ENCODE results near the gene FBN1.

The FBN1 gene

DNA sequence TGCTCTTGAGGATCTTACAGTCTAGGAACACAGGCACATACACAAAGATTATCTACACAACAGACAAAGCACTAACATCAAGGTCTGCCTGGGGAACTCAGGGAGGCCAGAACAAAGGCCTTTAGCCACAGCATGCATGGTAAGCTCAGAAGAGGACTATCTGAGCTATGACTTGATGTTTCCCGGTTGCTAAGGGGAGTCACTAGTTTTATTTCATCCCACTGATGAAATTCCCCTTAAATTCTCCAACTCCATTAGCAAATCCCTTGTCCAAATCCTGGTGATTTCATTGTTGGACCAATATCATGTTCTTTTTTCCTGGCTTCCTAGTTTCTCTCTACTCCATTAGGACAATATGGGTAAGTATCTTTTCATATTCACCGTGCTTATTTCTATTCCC lies 23.3 kb downstream of the FBN1 start:
- Histone ChIP-seq H3K27ac (ENCODE audit: poor library complexity, severe bottlenecking) (no peak overlapping the region), H3K4me1 (ENCODE audit: insufficient read depth, poor library complexity, severe bottlenecking) (peaks cover 10% of the 10 kb centered on the region), H3K4me3 (ENCODE audit: severe bottlenecking) (no peak overlapping the region), H3K36me3 (ENCODE audit: low read depth) (no peaks in the 10 kb centered on the region), H3K27me3 (ENCODE audit: insufficient read depth, poor library complexity, severe bottlenecking) (no peaks in the 10 kb centered on the region), H3K9me3 (ENCODE audit: severe bottlenecking) (no peaks in the 10 kb centered on the region)
- ATAC-seq (ENCODE audit: low read depth) (no peak), DNase-seq (ENCODE audit: low spot score) (no peak)
- TF ChIP-seq, protein P1, sequence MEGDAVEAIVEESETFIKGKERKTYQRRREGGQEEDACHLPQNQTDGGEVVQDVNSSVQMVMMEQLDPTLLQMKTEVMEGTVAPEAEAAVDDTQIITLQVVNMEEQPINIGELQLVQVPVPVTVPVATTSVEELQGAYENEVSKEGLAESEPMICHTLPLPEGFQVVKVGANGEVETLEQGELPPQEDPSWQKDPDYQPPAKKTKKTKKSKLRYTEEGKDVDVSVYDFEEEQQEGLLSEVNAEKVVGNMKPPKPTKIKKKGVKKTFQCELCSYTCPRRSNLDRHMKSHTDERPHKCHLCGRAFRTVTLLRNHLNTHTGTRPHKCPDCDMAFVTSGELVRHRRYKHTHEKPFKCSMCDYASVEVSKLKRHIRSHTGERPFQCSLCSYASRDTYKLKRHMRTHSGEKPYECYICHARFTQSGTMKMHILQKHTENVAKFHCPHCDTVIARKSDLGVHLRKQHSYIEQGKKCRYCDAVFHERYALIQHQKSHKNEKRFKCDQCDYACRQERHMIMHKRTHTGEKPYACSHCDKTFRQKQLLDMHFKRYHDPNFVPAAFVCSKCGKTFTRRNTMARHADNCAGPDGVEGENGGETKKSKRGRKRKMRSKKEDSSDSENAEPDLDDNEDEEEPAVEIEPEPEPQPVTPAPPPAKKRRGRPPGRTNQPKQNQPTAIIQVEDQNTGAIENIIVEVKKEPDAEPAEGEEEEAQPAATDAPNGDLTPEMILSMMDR (IDR thresholded peaks at IDR 0.05; ENCODE audit: poor library complexity, severe bottlenecking) = no peak

DNA sequence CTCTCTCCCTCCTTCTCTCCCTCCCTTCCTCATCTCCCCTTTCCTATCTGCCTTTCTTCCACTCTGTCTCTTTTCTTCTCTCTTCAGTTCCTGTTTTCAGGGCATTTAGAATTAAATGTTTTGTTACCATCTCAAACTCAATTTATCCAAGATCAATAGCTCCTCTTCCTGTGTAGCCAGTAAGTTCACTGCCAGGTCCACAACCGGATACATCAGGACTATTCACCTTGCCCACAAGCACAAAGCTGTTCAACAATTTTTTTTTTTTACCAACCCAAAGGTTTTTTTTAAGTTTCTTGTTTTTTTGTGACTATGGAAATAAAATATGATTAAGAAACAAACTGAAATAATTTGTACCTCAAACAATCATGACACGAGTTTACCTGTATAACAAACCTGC lies 26.1 kb downstream of the FBN1 start:
- no peak for DNase-seq (ENCODE audit: low spot score)
- Histone ChIP-seq H3K27ac (ENCODE audit: poor library complexity, severe bottlenecking) (no peak overlapping the region), H3K4me1 (ENCODE audit: insufficient read depth, poor library complexity, severe bottlenecking) (no peaks in the 10 kb centered on the region), H3K36me3 (ENCODE audit: low read depth) (no peaks in the 10 kb centered on the region), H3K27me3 (ENCODE audit: insufficient read depth, poor library complexity, severe bottlenecking) (no peaks in the 10 kb centered on the region), H3K4me3 (ENCODE audit: severe bottlenecking) (no peak overlapping the region), H3K9me3 (ENCODE audit: severe bottlenecking) (no peaks in the 10 kb centered on the region)
- ATAC-seq (ENCODE audit: low read depth) = no peak
- TF ChIP-seq, protein P1 (IDR thresholded peaks at IDR 0.05; ENCODE audit: poor library complexity, severe bottlenecking) = no peak

DNA sequence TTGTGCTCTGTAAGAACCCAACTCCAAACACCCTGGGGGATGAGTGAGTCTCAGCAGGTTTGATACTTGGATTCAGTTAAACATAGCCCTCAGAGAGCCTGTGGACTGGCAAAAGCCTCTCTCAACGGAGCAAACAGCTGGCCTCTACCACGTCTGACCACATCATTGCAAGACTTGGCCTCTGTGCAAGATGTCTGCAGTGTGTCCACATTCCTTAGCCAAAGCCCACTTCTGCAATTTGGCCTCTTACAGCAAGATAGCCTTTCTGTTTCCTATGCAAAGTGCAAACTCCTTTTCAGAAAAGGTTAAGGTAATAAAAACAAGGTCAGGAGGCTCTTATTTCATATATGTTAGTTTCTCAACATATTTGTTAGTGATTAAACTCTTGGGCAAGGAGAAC lies 27.9 kb downstream of the FBN1 start:
- H3K4me1 ChIP-seq (ENCODE audit: insufficient read depth, poor library complexity, severe bottlenecking) = no peaks in the 10 kb centered on the region
- H3K27ac ChIP-seq (ENCODE audit: poor library complexity, severe bottlenecking) = no peak overlapping the region
- H3K27me3 ChIP-seq (ENCODE audit: insufficient read depth, poor library complexity, severe bottlenecking) = no peaks in the 10 kb centered on the region
- DNase-seq (ENCODE audit: low spot score) (no peak), ATAC-seq (ENCODE audit: low read depth) (peak; percentile 23; the same call in 1 of the 3 replicates)
- no peaks in the 10 kb centered on the region for H3K9me3 ChIP-seq (ENCODE audit: severe bottlenecking)
- TF ChIP-seq, protein P1 (IDR thresholded peaks at IDR 0.05; ENCODE audit: poor library complexity, severe bottlenecking) = no peak
- H3K4me3 ChIP-seq (ENCODE audit: severe bottlenecking) = no peak overlapping the region
- no peaks in the 10 kb centered on the region for H3K36me3 ChIP-seq (ENCODE audit: low read depth)

DNA sequence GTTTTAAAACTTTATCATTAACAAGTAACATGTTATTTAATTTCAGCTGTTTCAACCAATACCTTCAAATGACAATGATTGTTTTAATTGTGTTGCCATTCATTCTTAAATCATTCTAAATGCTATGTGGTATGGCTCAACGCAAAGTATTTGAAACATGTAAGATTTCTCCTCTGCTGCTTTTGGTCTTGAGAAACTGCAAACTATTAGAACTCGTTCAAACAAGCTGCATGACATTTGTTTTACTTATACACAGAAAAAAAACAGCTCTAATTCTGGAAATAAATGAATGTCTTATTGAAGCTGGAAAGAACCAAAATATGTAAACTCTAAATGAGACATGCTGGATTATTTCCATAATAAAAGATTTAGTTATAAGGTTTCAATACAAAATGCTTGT lies 29.3 kb downstream of the FBN1 start:
- DNase-seq (ENCODE audit: low spot score) = no peak
- no peaks in the 10 kb centered on the region for H3K4me1 ChIP-seq (ENCODE audit: insufficient read depth, poor library complexity, severe bottlenecking)

DNA sequence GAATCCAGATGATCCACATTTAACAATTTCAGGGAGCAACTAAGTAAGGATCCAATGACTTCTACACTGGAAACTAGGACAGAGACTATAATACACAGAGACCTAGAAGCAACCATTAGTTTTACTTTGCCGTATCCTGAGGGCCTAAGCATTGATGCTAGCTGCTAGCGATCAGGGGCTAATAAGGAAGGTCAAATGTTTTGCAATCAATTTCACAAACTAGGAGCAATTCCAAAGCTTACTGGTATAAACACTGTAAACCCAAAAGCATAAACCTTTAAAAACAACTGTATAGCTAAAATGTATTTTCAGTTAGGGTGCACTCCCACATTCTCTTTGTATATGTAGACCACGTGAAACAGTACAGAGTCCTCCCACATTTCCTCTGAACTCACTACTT lies 31.5 kb downstream of the FBN1 start:
- H3K27ac ChIP-seq (ENCODE audit: poor library complexity, severe bottlenecking) = no peak overlapping the region
- TF ChIP-seq, protein P1 (IDR thresholded peaks at IDR 0.05; ENCODE audit: poor library complexity, severe bottlenecking) = no peak
- H3K4me1 ChIP-seq (ENCODE audit: insufficient read depth, poor library complexity, severe bottlenecking) = no peaks in the 10 kb centered on the region
- ATAC-seq (ENCODE audit: low read depth) = no peak
- H3K27me3 ChIP-seq (ENCODE audit: insufficient read depth, poor library complexity, severe bottlenecking) = no peaks in the 10 kb centered on the region
- no peak overlapping the region for H3K4me3 ChIP-seq (ENCODE audit: severe bottlenecking)
- H3K36me3 ChIP-seq (ENCODE audit: low read depth) = no peaks in the 10 kb centered on the region
- no peak for DNase-seq (ENCODE audit: low spot score)
- H3K9me3 ChIP-seq (ENCODE audit: severe bottlenecking) = no peaks in the 10 kb centered on the region

More for the DNA sequence above, 29.3 kb downstream of the FBN1 start:
- TF ChIP-seq, protein P1 (IDR thresholded peaks at IDR 0.05; ENCODE audit: poor library complexity, severe bottlenecking) = no peak
- Histone ChIP-seq H3K27me3 (ENCODE audit: insufficient read depth, poor library complexity, severe bottlenecking) (no peaks in the 10 kb centered on the region), H3K4me3 (ENCODE audit: severe bottlenecking) (no peak overlapping the region), H3K27ac (ENCODE audit: poor library complexity, severe bottlenecking) (no peak overlapping the region), H3K36me3 (ENCODE audit: low read depth) (no peaks in the 10 kb centered on the region), H3K9me3 (ENCODE audit: severe bottlenecking) (no peaks in the 10 kb centered on the region)
- no peak for ATAC-seq (ENCODE audit: low read depth)
